Measurements from ENCODE around the gene ARID5A. TPM values are rescaled to one million over a fixed set of nuclear protein-coding genes. Genes with fewer than 3 reads are reported as not detected.

ARID5A gene
- total RNA-seq, 1 donor from 2014 or later, result 17.3 TPM

DNA sequence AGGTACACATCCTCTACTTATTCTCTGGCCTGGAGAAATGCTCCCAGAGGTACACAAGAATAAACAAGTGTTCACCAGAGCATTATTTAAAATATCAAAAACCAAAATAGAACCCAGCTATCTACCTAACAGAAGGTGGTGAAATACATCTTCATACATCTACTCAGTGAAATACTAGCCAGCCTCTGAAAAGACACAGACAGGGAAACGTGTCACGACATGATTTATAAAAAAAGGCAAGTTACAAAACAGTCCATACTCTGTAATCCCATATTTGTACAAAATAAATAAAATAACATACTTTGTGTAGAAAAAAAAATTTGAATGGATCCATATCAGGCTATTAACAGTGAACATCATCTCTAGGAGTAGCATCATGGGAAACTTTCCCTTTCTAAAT lies 63.4 kb downstream of the ARID5A start:
- TF ChIP-seq, protein P1, sequence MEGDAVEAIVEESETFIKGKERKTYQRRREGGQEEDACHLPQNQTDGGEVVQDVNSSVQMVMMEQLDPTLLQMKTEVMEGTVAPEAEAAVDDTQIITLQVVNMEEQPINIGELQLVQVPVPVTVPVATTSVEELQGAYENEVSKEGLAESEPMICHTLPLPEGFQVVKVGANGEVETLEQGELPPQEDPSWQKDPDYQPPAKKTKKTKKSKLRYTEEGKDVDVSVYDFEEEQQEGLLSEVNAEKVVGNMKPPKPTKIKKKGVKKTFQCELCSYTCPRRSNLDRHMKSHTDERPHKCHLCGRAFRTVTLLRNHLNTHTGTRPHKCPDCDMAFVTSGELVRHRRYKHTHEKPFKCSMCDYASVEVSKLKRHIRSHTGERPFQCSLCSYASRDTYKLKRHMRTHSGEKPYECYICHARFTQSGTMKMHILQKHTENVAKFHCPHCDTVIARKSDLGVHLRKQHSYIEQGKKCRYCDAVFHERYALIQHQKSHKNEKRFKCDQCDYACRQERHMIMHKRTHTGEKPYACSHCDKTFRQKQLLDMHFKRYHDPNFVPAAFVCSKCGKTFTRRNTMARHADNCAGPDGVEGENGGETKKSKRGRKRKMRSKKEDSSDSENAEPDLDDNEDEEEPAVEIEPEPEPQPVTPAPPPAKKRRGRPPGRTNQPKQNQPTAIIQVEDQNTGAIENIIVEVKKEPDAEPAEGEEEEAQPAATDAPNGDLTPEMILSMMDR (IDR thresholded peaks at IDR 0.05; ENCODE audit: borderline replicate concordance), result no peak
- no peak overlapping the region for H3K4me3 ChIP-seq
- intact Hi-C loops (cut with micrococcal nuclease), result no loop called here
- peaks cover 51% of the 10 kb centered on the region for H3K4me1 ChIP-seq
- H3K27ac ChIP-seq (replicated peaks), result no peak overlapping the region
- no peak for DNase-seq
- H3K27me3 ChIP-seq (ENCODE audit: low read depth), result no peaks in the 10 kb centered on the region
- H3K36me3 ChIP-seq, result peaks cover 97% of the 10 kb centered on the region
- no peaks in the 10 kb centered on the region for H3K9me3 ChIP-seq (replicated peaks)

DNA sequence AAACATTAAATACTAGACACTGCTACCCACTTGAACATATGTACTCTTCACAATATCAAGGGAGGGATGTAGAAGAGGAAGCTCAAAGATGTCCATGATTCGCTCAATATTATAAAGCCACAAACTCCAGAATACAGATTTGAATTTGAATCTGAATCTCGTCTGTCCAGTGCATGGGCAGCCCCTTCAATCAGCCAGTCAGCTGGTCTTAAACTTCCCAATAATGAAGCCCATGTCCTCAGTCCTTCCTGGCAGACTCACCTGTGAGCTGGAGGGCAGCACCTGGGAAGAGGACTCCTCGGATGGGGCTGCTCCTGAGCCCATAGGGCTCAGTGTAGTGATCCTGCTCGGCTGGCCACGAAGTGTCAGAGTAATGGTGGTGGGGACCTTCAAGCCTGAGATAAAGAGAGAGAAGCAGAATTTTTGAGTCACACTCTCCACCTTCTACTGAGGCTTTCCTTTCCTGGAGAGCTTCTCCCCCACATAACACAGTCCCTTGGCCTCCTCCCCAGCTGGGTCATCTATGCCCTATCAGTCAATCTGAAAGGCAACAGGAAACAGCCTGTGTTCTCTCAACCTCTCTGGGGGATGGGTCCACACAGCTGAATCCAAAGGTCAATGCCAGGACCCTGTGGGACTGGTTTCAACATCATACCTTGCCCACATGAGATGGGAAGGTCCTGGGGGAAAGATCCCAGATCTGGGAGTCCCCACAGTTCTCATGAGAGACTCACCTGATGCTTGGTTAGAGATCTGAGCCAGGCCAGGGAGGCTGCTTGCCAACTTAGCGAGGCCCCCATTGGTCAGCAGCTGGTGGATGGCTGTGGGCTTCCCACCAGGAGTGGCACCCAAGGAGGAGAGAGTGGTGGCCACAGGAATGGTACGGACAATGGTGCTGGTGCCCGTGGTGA lies 65.1 kb downstream of the ARID5A start:
- Histone ChIP-seq H3K27ac (replicated peaks) (no peak overlapping the region), H3K36me3 (peaks cover 97% of the 10 kb centered on the region)
- intact Hi-C loops (cut with micrococcal nuclease), result no loop called here

More for the DNA sequence above, 65.1 kb downstream of the ARID5A start:
- no peak for DNase-seq
- Histone ChIP-seq H3K9me3 (replicated peaks) (no peaks in the 10 kb centered on the region), H3K4me3 (no peak overlapping the region), H3K4me1 (peaks cover 58% of the 10 kb centered on the region), H3K27me3 (ENCODE audit: low read depth) (no peaks in the 10 kb centered on the region)
- TF ChIP-seq, protein P1 (IDR thresholded peaks at IDR 0.05; ENCODE audit: borderline replicate concordance), result no peak

Other genes with a start within 250 kb of the ARID5A start
- 54.8 TPM for gene SNRNP200, start 231.2 kb upstream of the ARID5A start, total RNA-seq
- 0.47 TPM for gene ITPRIPL1, start 211.4 kb upstream of the ARID5A start, total RNA-seq
- 0.69 TPM for gene NCAPH, start 201.0 kb upstream of the ARID5A start, total RNA-seq
- not detected for gene NEURL3, start 31.4 kb upstream of the ARID5A start, total RNA-seq
- 31.7 TPM for gene KANSL3, start 101.6 kb downstream of the ARID5A start, total RNA-seq
- 0.05 TPM for gene FER1L5, start 106.0 kb downstream of the ARID5A start, total RNA-seq
- gene LMAN2L, start 203.3 kb downstream of the ARID5A start, total RNA-seq, result 27.9 TPM
- 28.9 TPM for gene CNNM4, start 224.2 kb downstream of the ARID5A start, total RNA-seq

Data from left ventricle myocardium inferior (tissue), 1 donor.